Measurements from ENCODE around the gene GPR157. TPM values are rescaled to one million over a fixed set of nuclear protein-coding genes. Genes with fewer than 3 reads are reported as not detected.

GPR157 gene
- total RNA-seq, 1 donor from 2014 or later, result 5.4 TPM

DNA sequence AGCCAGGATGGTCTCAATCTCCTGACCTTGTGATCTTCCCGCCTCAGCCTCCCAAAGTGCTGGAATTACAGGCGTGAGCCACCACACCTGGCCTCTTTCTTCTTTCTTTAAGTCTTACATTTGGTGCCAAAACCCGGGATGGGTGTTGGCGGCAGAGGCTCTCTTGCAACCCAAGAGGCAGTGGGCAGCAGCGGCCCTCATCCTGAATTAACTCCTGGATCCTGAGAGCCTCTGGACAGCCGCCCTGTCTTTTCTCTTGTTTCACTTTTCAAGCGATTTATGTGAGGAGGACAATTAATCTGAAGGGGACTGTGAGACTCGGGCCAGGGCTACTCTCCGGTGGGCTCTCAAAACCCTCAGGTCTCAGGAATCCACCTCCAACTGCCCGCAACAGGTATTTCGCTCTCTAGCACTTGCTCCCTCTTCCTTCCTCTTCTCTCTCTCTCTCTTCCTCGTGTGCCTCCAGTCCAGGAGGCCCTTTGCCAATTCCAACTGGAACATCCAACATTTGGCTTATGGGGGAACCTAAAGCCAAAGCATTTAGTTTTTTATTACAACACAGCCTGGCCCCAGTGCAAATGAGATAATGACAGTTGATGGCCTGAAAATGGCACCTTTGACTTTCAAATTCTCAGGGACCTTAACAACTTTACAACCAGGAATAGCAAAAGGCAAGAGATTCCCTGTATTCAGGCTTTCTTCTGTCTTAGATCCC, 41.3 kb downstream of the GPR157 start:
- H3K36me3 ChIP-seq (ENCODE audit: insufficient read depth, low read length), result no peaks in the 10 kb centered on the region
- FAIRE-seq (no peak), DNase-seq (ENCODE audit: low read depth) (no peak)
- Mint-ChIP-seq H3K4me1 (ENCODE audit: low read depth, unreplicated experiment) (peaks cover 17% of the 10 kb centered on the region), H3K27me3 (ENCODE audit: low read depth, unreplicated experiment) (peaks cover 15% of the 10 kb centered on the region), H3K9me3 (ENCODE audit: unreplicated experiment) (peaks cover 7% of the 10 kb centered on the region), H3K36me3 (ENCODE audit: low read depth, unreplicated experiment) (peaks cover 2% of the 10 kb centered on the region), H3K27ac (ENCODE audit: unreplicated experiment) (no peak overlapping the region), H3K4me3 (ENCODE audit: unreplicated experiment) (no peak overlapping the region)
- no peak overlapping the region for H2AFZ ChIP-seq (ENCODE audit: low read depth, low read length)
- H3K4me1 ChIP-seq (ENCODE audit: insufficient read depth, low read length), result peaks cover 16% of the 10 kb centered on the region
- no peak overlapping the region for H3K4me2 ChIP-seq (ENCODE audit: low read length)
- no peak overlapping the region for H3K9ac ChIP-seq (ENCODE audit: low read length)
- peaks cover 37% of the 10 kb centered on the region for H3K27me3 ChIP-seq (ENCODE audit: insufficient read depth, low read length)
- H3K79me2 ChIP-seq (ENCODE audit: insufficient read depth, low read length), result no peaks in the 10 kb centered on the region
- H3K27ac ChIP-seq (ENCODE audit: low read depth, low read length), result no peak overlapping the region
- TF ChIP-seq, protein P1, sequence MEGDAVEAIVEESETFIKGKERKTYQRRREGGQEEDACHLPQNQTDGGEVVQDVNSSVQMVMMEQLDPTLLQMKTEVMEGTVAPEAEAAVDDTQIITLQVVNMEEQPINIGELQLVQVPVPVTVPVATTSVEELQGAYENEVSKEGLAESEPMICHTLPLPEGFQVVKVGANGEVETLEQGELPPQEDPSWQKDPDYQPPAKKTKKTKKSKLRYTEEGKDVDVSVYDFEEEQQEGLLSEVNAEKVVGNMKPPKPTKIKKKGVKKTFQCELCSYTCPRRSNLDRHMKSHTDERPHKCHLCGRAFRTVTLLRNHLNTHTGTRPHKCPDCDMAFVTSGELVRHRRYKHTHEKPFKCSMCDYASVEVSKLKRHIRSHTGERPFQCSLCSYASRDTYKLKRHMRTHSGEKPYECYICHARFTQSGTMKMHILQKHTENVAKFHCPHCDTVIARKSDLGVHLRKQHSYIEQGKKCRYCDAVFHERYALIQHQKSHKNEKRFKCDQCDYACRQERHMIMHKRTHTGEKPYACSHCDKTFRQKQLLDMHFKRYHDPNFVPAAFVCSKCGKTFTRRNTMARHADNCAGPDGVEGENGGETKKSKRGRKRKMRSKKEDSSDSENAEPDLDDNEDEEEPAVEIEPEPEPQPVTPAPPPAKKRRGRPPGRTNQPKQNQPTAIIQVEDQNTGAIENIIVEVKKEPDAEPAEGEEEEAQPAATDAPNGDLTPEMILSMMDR (IDR thresholded peaks at IDR 0.05; ENCODE audit: insufficient read depth, low read depth, low read length), result no peak
- no peak for TF ChIP-seq EZH2 (IDR thresholded peaks at IDR 0.05; ENCODE audit: insufficient read depth, low read length)
- peaks cover 5% of the 10 kb centered on the region for H3K9me3 ChIP-seq (ENCODE audit: insufficient read depth, low read depth, low read length)
- H3K4me3 ChIP-seq (ENCODE audit: insufficient read depth, low read depth, low read length), result no peak overlapping the region
- no peaks in the 10 kb centered on the region for H4K20me1 ChIP-seq (ENCODE audit: insufficient read depth, low read length)

DNA sequence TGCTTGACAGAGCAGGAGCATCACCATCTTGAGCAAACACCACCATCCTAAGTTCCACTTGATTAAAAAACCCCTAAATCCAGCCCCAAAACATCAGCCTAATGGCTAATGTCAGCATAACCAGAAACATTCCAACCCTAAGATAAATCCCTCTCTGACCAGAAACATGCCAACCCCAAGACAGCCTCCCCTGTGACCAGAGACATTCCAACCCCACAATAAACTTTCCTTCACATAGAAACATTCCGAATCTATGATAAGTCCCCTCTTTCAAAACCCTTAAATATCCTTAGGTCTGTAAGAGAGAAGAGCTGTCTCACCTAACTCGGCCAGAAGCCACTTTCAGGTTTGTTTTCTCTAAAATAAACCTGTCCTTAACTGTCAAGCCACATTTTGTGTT, 42.1 kb downstream of the GPR157 start:
- no peak for FAIRE-seq
- peaks cover 2% of the 10 kb centered on the region for H3K36me3 Mint-ChIP-seq (ENCODE audit: low read depth, unreplicated experiment)
- Histone ChIP-seq H3K4me2 (ENCODE audit: low read length) (no peak overlapping the region), H4K20me1 (ENCODE audit: insufficient read depth, low read length) (no peaks in the 10 kb centered on the region), H3K27me3 (ENCODE audit: insufficient read depth, low read length) (peaks cover 37% of the 10 kb centered on the region), H3K27ac (ENCODE audit: low read depth, low read length) (no peak overlapping the region), H3K79me2 (ENCODE audit: insufficient read depth, low read length) (no peaks in the 10 kb centered on the region), H3K4me1 (ENCODE audit: insufficient read depth, low read length) (peaks cover 16% of the 10 kb centered on the region), H3K9me3 (ENCODE audit: insufficient read depth, low read depth, low read length) (peaks cover 5% of the 10 kb centered on the region), H3K36me3 (ENCODE audit: insufficient read depth, low read length) (no peaks in the 10 kb centered on the region), H2AFZ (ENCODE audit: low read depth, low read length) (no peak overlapping the region), H3K4me3 (ENCODE audit: insufficient read depth, low read depth, low read length) (no peak overlapping the region), H3K9ac (ENCODE audit: low read length) (no peak overlapping the region)
- peaks cover 15% of the 10 kb centered on the region for H3K27me3 Mint-ChIP-seq (ENCODE audit: low read depth, unreplicated experiment)
- H3K4me1 Mint-ChIP-seq (ENCODE audit: low read depth, unreplicated experiment), result peaks cover 17% of the 10 kb centered on the region
- peak; percentile 54 for DNase-seq (ENCODE audit: low read depth)
- H3K4me3 Mint-ChIP-seq (ENCODE audit: unreplicated experiment), result no peak overlapping the region
- TF ChIP-seq, protein P1 (IDR thresholded peaks at IDR 0.05; ENCODE audit: insufficient read depth, low read depth, low read length), result no peak
- no peak for TF ChIP-seq EZH2 (IDR thresholded peaks at IDR 0.05; ENCODE audit: insufficient read depth, low read length)
- no peak overlapping the region for H3K27ac Mint-ChIP-seq (ENCODE audit: unreplicated experiment)
- H3K9me3 Mint-ChIP-seq (ENCODE audit: unreplicated experiment), result peaks cover 7% of the 10 kb centered on the region

DNA sequence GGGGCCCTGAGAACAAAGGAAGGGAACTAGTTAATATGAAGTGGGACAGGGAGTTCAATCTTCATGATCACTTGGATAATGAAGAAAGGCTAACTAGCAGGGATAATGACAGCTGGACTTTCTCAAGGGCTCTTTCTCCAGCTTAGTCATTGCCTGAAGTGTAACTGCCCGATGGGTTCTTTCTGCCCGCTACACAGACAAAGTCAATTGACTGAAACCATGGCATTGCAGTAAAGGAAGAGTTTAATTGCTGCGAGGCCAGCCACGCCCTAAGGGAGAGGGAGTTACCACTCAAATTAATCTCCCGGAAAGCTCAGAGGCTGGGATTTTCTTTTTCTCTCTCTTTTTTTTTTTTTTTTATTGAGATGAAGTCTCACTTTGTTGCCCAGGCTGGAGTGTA, 42.9 kb downstream of the GPR157 start:
- no peak overlapping the region for H3K9ac ChIP-seq (ENCODE audit: low read length)
- H3K4me3 Mint-ChIP-seq (ENCODE audit: unreplicated experiment), result no peak overlapping the region
- H3K27me3 Mint-ChIP-seq (ENCODE audit: low read depth, unreplicated experiment), result peaks cover 15% of the 10 kb centered on the region
- peaks cover 7% of the 10 kb centered on the region for H3K9me3 Mint-ChIP-seq (ENCODE audit: unreplicated experiment)
- H3K9me3 ChIP-seq (ENCODE audit: insufficient read depth, low read depth, low read length), result peaks cover 5% of the 10 kb centered on the region
- H3K36me3 Mint-ChIP-seq (ENCODE audit: low read depth, unreplicated experiment), result peaks cover 2% of the 10 kb centered on the region
- H3K4me1 ChIP-seq (ENCODE audit: insufficient read depth, low read length), result peaks cover 17% of the 10 kb centered on the region
- H3K36me3 ChIP-seq (ENCODE audit: insufficient read depth, low read length), result no peaks in the 10 kb centered on the region
- no peak overlapping the region for H3K27ac ChIP-seq (ENCODE audit: low read depth, low read length)
- TF ChIP-seq, protein P1 (IDR thresholded peaks at IDR 0.05; ENCODE audit: insufficient read depth, low read depth, low read length), result no peak
- no peak for TF ChIP-seq EZH2 (IDR thresholded peaks at IDR 0.05; ENCODE audit: insufficient read depth, low read length)
- no peak overlapping the region for H3K4me3 ChIP-seq (ENCODE audit: insufficient read depth, low read depth, low read length)
- no peaks in the 10 kb centered on the region for H4K20me1 ChIP-seq (ENCODE audit: insufficient read depth, low read length)
- no peak overlapping the region for H2AFZ ChIP-seq (ENCODE audit: low read depth, low read length)
- peaks cover 30% of the 10 kb centered on the region for H3K27me3 ChIP-seq (ENCODE audit: insufficient read depth, low read length)
- FAIRE-seq (no peak), DNase-seq (ENCODE audit: low read depth) (no peak)
- peaks cover 17% of the 10 kb centered on the region for H3K4me1 Mint-ChIP-seq (ENCODE audit: low read depth, unreplicated experiment)
- no peak overlapping the region for H3K4me2 ChIP-seq (ENCODE audit: low read length)
- no peak overlapping the region for H3K27ac Mint-ChIP-seq (ENCODE audit: unreplicated experiment)
- H3K79me2 ChIP-seq (ENCODE audit: insufficient read depth, low read length), result no peaks in the 10 kb centered on the region
